ENCODE data around the gene BRINP3.

Gene BRINP3

GRCh38 chr1:190373705-190374336 is 103.8 kb downstream of the BRINP3 start:
- H3K14ac ChIP-seq (ENCODE audit: low read length): no peak overlapping the region
- no peak overlapping the region for H4K8ac ChIP-seq (ENCODE audit: low read depth, low read length)
- H2BK5ac ChIP-seq (ENCODE audit: low read depth, low read length, poor library complexity): no peak overlapping the region
- no peak overlapping the region for H2BK120ac ChIP-seq (ENCODE audit: insufficient read depth, low read length, poor library complexity)
- no peak overlapping the region for H3K4me3 ChIP-seq (ENCODE audit: low read depth, low read length)
- H4K91ac ChIP-seq (ENCODE audit: low read depth, low read length): no peak overlapping the region
- H4K12ac ChIP-seq (ENCODE audit: low read depth, low read length): no peak overlapping the region
- no peak overlapping the region for H3K27ac ChIP-seq (ENCODE audit: low read depth, low read length)
- H3K27me3 ChIP-seq (ENCODE audit: insufficient read depth, low read length): no peaks in the 10 kb centered on the region
- H3K79me2 ChIP-seq (ENCODE audit: control insufficient read depth, insufficient read depth, low read length, poor library complexity): no peaks in the 10 kb centered on the region
- no peaks in the 10 kb centered on the region for H3K36me3 ChIP-seq (ENCODE audit: control insufficient read depth in 1 of 2, insufficient read depth in 2 of 2, low read length in 2 of 2)
- WGBS (ENCODE audit: extremely low coverage, insufficient coverage, insufficient read length): no CpG with 5 or more reads among the region's 2 CpGs
- no peak overlapping the region for H2BK12ac ChIP-seq (ENCODE audit: low read length)
- no peaks in the 10 kb centered on the region for H3K4me1 ChIP-seq (ENCODE audit: control insufficient read depth in 1 of 2, insufficient read depth in 2 of 2, low read length in 2 of 2)
- no peak overlapping the region for H3K4ac ChIP-seq (ENCODE audit: low read depth, low read length)
- H3K9me3 ChIP-seq (ENCODE audit: insufficient read depth, low read depth, low read length): no peaks in the 10 kb centered on the region
- no peak overlapping the region for H3K18ac ChIP-seq (ENCODE audit: low read length)
- H3K9ac ChIP-seq (ENCODE audit: low read length): no peak overlapping the region
- H2AFZ ChIP-seq (ENCODE audit: insufficient read depth, low read length, poor library complexity): no peak overlapping the region
- H3K79me1 ChIP-seq (ENCODE audit: low read length): no peaks in the 10 kb centered on the region
- no peak overlapping the region for H2AK5ac ChIP-seq (ENCODE audit: low read length)
- H3K4me2 ChIP-seq (ENCODE audit: low read length): no peak overlapping the region
- DNase-seq: peak in 1 of 2 donors; percentile 53
- no peak overlapping the region for H3K23ac ChIP-seq (ENCODE audit: low read length)

GRCh38 chr1:190367200-190367599 is 110.5 kb downstream of the BRINP3 start:
- Histone ChIP-seq H4K12ac (ENCODE audit: low read depth, low read length) (no peak overlapping the region), H3K79me2 (ENCODE audit: control insufficient read depth, insufficient read depth, low read length, poor library complexity) (no peaks in the 10 kb centered on the region), H3K27ac (ENCODE audit: low read depth, low read length) (no peak overlapping the region), H3K4me1 (ENCODE audit: control insufficient read depth in 1 of 2, insufficient read depth in 2 of 2, low read length in 2 of 2) (no peaks in the 10 kb centered on the region), H3K36me3 (ENCODE audit: control insufficient read depth in 1 of 2, insufficient read depth in 2 of 2, low read length in 2 of 2) (no peaks in the 10 kb centered on the region), H3K14ac (ENCODE audit: low read length) (no peak overlapping the region), H3K4me2 (ENCODE audit: low read length) (no peak overlapping the region), H3K9ac (ENCODE audit: low read length) (no peak overlapping the region), H2BK12ac (ENCODE audit: low read length) (no peak overlapping the region), H2AFZ (ENCODE audit: insufficient read depth, low read length, poor library complexity) (no peak overlapping the region), H2BK5ac (ENCODE audit: low read depth, low read length, poor library complexity) (no peak overlapping the region), H3K4ac (ENCODE audit: low read depth, low read length) (no peak overlapping the region), H2AK5ac (ENCODE audit: low read length) (no peak overlapping the region), H4K8ac (ENCODE audit: low read depth, low read length) (no peak overlapping the region), H2BK120ac (ENCODE audit: insufficient read depth, low read length, poor library complexity) (no peak overlapping the region), H3K79me1 (ENCODE audit: low read length) (no peaks in the 10 kb centered on the region), H3K9me3 (ENCODE audit: insufficient read depth, low read depth, low read length) (peaks cover 7% of the 10 kb centered on the region), H3K27me3 (ENCODE audit: insufficient read depth, low read length) (no peaks in the 10 kb centered on the region), H3K23ac (ENCODE audit: low read length) (no peak overlapping the region), H3K4me3 (ENCODE audit: low read depth, low read length) (no peak overlapping the region), H4K91ac (ENCODE audit: low read depth, low read length) (no peak overlapping the region), H3K18ac (ENCODE audit: low read length) (no peak overlapping the region)
- no CpG with 5 or more reads among the region's 4 CpGs for WGBS (ENCODE audit: extremely low coverage, insufficient coverage, insufficient read length)
- no peak for DNase-seq

GRCh38 chr1:190365283-190365682 is 112.4 kb downstream of the BRINP3 start:
- H3K79me2 ChIP-seq (ENCODE audit: control insufficient read depth, insufficient read depth, low read length, poor library complexity): no peaks in the 10 kb centered on the region
- no peak for DNase-seq
- no peaks in the 10 kb centered on the region for H3K36me3 ChIP-seq (ENCODE audit: control insufficient read depth in 1 of 2, insufficient read depth in 2 of 2, low read length in 2 of 2)
- H2AFZ ChIP-seq (ENCODE audit: insufficient read depth, low read length, poor library complexity): no peak overlapping the region
- H4K12ac ChIP-seq (ENCODE audit: low read depth, low read length): no peak overlapping the region
- H3K27ac ChIP-seq (ENCODE audit: low read depth, low read length): no peak overlapping the region
- no peak overlapping the region for H4K91ac ChIP-seq (ENCODE audit: low read depth, low read length)
- H3K4me2 ChIP-seq (ENCODE audit: low read length): no peak overlapping the region
- no peak overlapping the region for H2BK5ac ChIP-seq (ENCODE audit: low read depth, low read length, poor library complexity)
- no peak overlapping the region for H2BK120ac ChIP-seq (ENCODE audit: insufficient read depth, low read length, poor library complexity)
- H3K4me3 ChIP-seq (ENCODE audit: low read depth, low read length): no peak overlapping the region
- no peak overlapping the region for H3K18ac ChIP-seq (ENCODE audit: low read length)
- no peaks in the 10 kb centered on the region for H3K27me3 ChIP-seq (ENCODE audit: insufficient read depth, low read length)
- no peak overlapping the region for H3K4ac ChIP-seq (ENCODE audit: low read depth, low read length)
- no CpG with 5 or more reads among the region's 1 CpG for WGBS (ENCODE audit: extremely low coverage, insufficient coverage, insufficient read length)
- H3K23ac ChIP-seq (ENCODE audit: low read length): no peak overlapping the region
- H3K79me1 ChIP-seq (ENCODE audit: low read length): no peaks in the 10 kb centered on the region
- no peak overlapping the region for H2AK5ac ChIP-seq (ENCODE audit: low read length)
- no peaks in the 10 kb centered on the region for H3K4me1 ChIP-seq (ENCODE audit: control insufficient read depth in 1 of 2, insufficient read depth in 2 of 2, low read length in 2 of 2)
- H3K9me3 ChIP-seq (ENCODE audit: insufficient read depth, low read depth, low read length): peaks cover 7% of the 10 kb centered on the region
- no peak overlapping the region for H2BK12ac ChIP-seq (ENCODE audit: low read length)
- H3K9ac ChIP-seq (ENCODE audit: low read length): no peak overlapping the region
- H4K8ac ChIP-seq (ENCODE audit: low read depth, low read length): no peak overlapping the region
- H3K14ac ChIP-seq (ENCODE audit: low read length): no peak overlapping the region

DNA sequence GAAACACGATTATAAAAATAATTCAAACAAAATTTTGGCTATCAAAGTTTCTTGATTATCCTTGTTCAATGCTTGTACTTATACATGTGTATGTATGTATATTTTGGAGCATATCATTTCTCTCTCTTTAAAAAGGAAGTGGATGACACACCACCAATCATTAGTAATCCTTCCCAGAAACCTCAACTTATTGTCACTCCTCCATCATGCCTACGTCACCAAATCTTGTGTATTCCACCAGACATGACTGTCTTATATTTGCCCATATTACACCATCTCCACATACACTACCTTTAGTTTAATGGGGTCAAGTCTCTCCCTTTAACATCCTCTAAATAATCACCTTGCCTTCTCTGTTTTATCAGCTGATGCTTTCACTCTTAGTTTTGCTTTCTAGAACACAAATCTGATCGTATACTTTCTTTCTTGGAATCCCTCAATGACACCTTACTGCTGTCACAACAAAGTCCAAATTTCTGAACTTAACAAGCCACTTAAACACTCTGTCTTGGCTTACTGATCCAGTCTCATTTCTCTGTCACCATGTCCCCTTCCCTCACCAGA is 124.0 kb downstream of the BRINP3 start:
- Histone ChIP-seq H4K91ac (ENCODE audit: low read depth, low read length) (no peak overlapping the region), H3K18ac (ENCODE audit: low read length) (no peak overlapping the region), H2BK120ac (ENCODE audit: insufficient read depth, low read length, poor library complexity) (no peak overlapping the region), H3K23ac (ENCODE audit: low read length) (no peak overlapping the region), H3K4me2 (ENCODE audit: low read length) (no peak overlapping the region), H3K4me1 (ENCODE audit: control insufficient read depth in 1 of 2, insufficient read depth in 2 of 2, low read length in 2 of 2) (no peaks in the 10 kb centered on the region), H3K4me3 (ENCODE audit: low read depth, low read length) (no peak overlapping the region), H3K4ac (ENCODE audit: low read depth, low read length) (no peak overlapping the region), H4K8ac (ENCODE audit: low read depth, low read length) (no peak overlapping the region), H2BK5ac (ENCODE audit: low read depth, low read length, poor library complexity) (no peak overlapping the region), H3K14ac (ENCODE audit: low read length) (no peak overlapping the region), H3K79me1 (ENCODE audit: low read length) (no peaks in the 10 kb centered on the region), H3K27ac (ENCODE audit: low read depth, low read length) (no peak overlapping the region), H2BK12ac (ENCODE audit: low read length) (no peak overlapping the region), H2AFZ (ENCODE audit: insufficient read depth, low read length, poor library complexity) (no peak overlapping the region), H3K79me2 (ENCODE audit: control insufficient read depth, insufficient read depth, low read length, poor library complexity) (no peaks in the 10 kb centered on the region), H4K12ac (ENCODE audit: low read depth, low read length) (no peak overlapping the region), H3K9ac (ENCODE audit: low read length) (no peak overlapping the region), H3K36me3 (ENCODE audit: control insufficient read depth in 1 of 2, insufficient read depth in 2 of 2, low read length in 2 of 2) (no peaks in the 10 kb centered on the region), H3K27me3 (ENCODE audit: insufficient read depth, low read length) (no peaks in the 10 kb centered on the region), H2AK5ac (ENCODE audit: low read length) (no peak overlapping the region), H3K9me3 (ENCODE audit: insufficient read depth, low read depth, low read length) (no peaks in the 10 kb centered on the region)
- DNase-seq: no peak
- WGBS (ENCODE audit: extremely low coverage, insufficient coverage, insufficient read length): no CpG with 5 or more reads among the region's 3 CpGs

All from trophoblast cell (in vitro differentiated cells and primary cell).